AG04450 (cell line): Measurements from ENCODE around the gene ZFR. TPM values are rescaled to one million over a fixed set of nuclear protein-coding genes. Genes with fewer than 3 reads are reported as not detected.
"Not testable (repeated sequence)": the region's sequence is repeated elsewhere in the genome, so short reads cannot be mapped to it uniquely, and the experiment has no call there.

Experiments used
- CTCF ChIA-PET: fragments of 300-600, 350-600 bp; formaldehyde crosslinking; extraction: SDS; loops from one replicate; lab custom pipeline; 2022; ENCODE audit warnings: antibody characterized with exemption, inconsistent platforms; lab: Charles Lee
- POLR2A ChIA-PET: fragments of 350-600 bp; formaldehyde crosslinking; extraction: SDS; loops from one replicate; lab custom pipeline; 2021; ENCODE audit warnings: antibody characterized with exemption, inconsistent platforms; lab: Yijun Ruan, JAX
- DNase-seq: peaks from one replicate; pipeline ENCODE4 v3.0.0-alpha.2; 2011; ENCODE audit warnings: low read depth, low spot score
- H3K27ac ChIP-seq: one replicate; pipeline ENCODE4 v1.5.1; 2012; ENCODE audit warnings: low read depth, low read length, control low read depth
- H3K27me3 ChIP-seq: one replicate; pipeline ENCODE4 v1.6.0; 2012; ENCODE audit warnings: low read length; ENCODE audit not compliant: control insufficient read depth, insufficient read depth
- H3K4me3 ChIP-seq: 2 replicates; pipeline ENCODE4 v1.5.1; 2011; ENCODE audit warnings: mild to moderate bottlenecking, low read depth, low read length, control low read depth
- H3K9me3 ChIP-seq: 2 replicates; pipeline ENCODE4 v1.5.1; 2012; ENCODE audit warnings: low read length; ENCODE audit not compliant: control insufficient read depth, insufficient read depth
- polyA plus RNA-seq: library from polyadenylated mRNA; depleted of rRNA; stranded (reverse); fragments of >200 nt; gene quantifications from 2 replicates; pipeline ENCODE4 v1.2.3, GENCODE V29; 2011
- TF ChIP-seq, protein P1 (sequence below): IDR thresholded peaks from 2 replicates; pipeline ENCODE4 v1.5.1; 2011; ENCODE audit warnings: low read depth, low read length, control low read depth, inconsistent platforms

The ZFR gene
- polyA plus RNA-seq, 1 experiment, result 72.9 TPM

DNA sequence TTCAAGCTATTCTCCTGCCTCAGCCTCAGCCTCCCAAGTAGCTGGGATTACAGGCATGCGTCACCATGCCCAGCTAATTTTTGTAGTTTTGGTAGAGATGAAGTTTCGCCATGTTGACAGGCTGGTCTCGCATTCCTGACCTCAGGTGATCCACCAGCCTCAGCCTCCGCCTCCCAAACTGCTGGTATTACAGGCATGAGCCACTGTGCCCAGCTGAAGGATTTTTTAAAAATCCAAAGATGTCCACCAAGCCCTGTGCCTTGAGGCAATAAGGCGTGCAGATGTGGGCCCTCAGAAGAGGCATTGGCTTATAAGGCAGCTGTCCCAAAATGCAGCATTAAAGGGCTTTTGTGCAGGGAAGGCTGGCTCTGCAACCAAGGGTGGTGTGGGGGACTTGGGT lies 10.3 kb upstream of the ZFR start:
- CTCF ChIA-PET, result interaction anchor here (0.7 kb wide), 1 partner anchor 235 kb away, joined by 3 read pairs; no protein-coding TSS in a partner anchor
- Histone ChIP-seq H3K4me3 (no peak overlapping the region), H3K27me3 (peaks cover 23% of the 10 kb centered on the region), H3K9me3 (peaks cover 6% of the 10 kb centered on the region; the same call in 1 of the 2 replicates), H3K27ac (no peak overlapping the region)
- no peak for DNase-seq
- TF ChIP-seq, protein P1, sequence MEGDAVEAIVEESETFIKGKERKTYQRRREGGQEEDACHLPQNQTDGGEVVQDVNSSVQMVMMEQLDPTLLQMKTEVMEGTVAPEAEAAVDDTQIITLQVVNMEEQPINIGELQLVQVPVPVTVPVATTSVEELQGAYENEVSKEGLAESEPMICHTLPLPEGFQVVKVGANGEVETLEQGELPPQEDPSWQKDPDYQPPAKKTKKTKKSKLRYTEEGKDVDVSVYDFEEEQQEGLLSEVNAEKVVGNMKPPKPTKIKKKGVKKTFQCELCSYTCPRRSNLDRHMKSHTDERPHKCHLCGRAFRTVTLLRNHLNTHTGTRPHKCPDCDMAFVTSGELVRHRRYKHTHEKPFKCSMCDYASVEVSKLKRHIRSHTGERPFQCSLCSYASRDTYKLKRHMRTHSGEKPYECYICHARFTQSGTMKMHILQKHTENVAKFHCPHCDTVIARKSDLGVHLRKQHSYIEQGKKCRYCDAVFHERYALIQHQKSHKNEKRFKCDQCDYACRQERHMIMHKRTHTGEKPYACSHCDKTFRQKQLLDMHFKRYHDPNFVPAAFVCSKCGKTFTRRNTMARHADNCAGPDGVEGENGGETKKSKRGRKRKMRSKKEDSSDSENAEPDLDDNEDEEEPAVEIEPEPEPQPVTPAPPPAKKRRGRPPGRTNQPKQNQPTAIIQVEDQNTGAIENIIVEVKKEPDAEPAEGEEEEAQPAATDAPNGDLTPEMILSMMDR, result no peak
- POLR2A ChIA-PET, result interaction anchor here (0.7 kb wide), 1 partner anchor 23 kb away, joined by 3 read pairs; no protein-coding TSS in a partner anchor

DNA sequence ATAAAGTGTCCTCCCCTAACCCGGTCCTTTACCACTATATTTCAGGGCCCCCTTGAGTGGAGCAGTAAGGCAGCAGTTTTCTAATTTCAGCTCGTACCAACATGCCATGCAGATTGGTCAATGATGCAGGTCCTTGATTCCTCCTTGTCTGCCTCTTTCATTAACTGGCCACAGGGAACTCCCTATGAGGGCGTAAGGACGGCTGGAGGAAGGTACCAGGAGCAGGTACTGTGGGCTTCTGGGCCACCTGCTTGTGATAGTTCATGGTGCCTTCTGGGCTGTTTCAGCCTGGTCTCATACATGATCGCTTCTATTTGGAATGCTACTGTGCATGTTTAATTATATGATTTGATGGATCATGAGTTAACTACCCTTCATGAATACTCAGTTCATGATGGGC lies 9.4 kb upstream of the ZFR start:
- CTCF ChIA-PET, result interaction anchor here (1.0 kb wide), 1 partner anchor 9 kb away, joined by 4 read pairs; no protein-coding TSS in a partner anchor
- Histone ChIP-seq H3K4me3 (no peak overlapping the region), H3K27ac (no peak overlapping the region), H3K27me3 (peaks cover 23% of the 10 kb centered on the region), H3K9me3 (peaks cover 5% of the 10 kb centered on the region; the same call in 1 of the 2 replicates)
- TF ChIP-seq, protein P1, result no peak
- DNase-seq, result no peak
- POLR2A ChIA-PET, result interaction anchor here (0.7 kb wide), 1 partner anchor 22 kb away, joined by 3 read pairs; no protein-coding TSS in a partner anchor

DNA sequence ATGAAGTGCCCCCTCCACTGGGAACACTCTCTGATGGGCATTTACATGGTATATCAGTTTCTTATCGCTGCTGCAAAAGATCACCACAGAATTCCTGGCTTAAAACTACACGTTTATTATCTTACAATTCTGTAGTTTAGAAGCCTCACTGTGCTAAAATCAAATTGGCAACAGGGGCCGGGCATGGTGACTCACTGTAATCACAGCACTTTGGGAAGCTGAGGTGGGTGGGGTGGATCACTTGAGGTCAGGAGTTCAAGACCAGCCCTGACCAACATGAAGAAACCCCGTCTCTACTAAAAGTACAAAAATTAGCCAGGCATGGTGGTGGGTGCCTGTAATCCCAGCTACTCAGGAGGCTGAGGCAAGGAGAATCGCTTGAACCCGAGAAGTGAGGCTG lies 7.8 kb upstream of the ZFR start:
- H3K9me3 ChIP-seq, POLR2A ChIA-PET, H3K27ac ChIP-seq, DNase-seq, CTCF ChIA-PET, H3K4me3 ChIP-seq: not testable (repeated sequence)
- peaks cover 14% of the 10 kb centered on the region for H3K27me3 ChIP-seq

DNA sequence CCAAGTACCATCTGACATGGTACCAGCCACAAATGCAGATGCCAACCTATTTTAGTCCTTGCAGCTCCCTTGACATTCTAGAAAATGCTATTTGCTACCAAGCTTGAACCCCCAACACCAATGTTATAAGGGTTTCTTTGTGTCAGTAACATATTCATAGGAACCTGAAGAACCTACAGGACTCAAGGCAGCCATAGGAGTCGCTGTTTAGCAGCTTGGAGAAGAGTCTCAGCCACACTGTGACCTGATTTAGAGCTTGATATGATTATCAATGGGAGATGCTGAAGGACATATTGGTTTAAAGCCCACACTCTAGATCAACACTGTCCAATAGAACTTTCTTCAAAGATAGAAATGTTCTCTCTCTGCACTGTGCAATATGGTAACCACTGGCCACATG lies 6.4 kb upstream of the ZFR start:
- TF ChIP-seq, protein P1, result peak; percentile 30
- ChIA-PET POLR2A (no interaction called here), CTCF (interaction anchor here (1.3 kb wide), 1 partner anchor 38 kb away, joined by 4 read pairs; no protein-coding TSS in a partner anchor)
- no peak for DNase-seq
- Histone ChIP-seq H3K27me3 (peaks cover 13% of the 10 kb centered on the region), H3K4me3 (no peak overlapping the region), H3K9me3 (no peaks in the 10 kb centered on the region; the same call in 1 of the 2 replicates), H3K27ac (no peak overlapping the region)

DNA sequence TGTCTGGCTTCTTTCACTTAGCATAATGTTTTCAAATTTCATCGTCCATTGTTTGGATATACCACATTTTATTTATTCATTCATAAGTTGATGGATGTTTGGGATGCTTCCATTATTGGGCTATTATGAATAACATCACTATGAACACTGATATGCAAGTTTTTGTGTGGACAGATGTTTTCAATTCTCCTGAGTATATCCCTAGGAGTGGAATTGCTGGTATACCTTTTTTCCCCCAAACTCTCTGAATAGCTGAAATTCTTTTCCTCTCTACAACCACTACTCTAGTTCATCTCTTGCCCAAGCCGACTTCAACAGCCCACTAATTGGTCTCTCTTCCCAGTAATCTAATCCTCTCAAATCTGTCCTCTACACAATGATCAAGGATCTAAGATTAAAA lies 4.7 kb upstream of the ZFR start:
- H3K27ac ChIP-seq, result no peak overlapping the region
- POLR2A ChIA-PET, result interaction anchor here (0.5 kb wide), 1 partner anchor 56 kb away, joined by 3 read pairs; no protein-coding TSS in a partner anchor
- no peak overlapping the region for H3K4me3 ChIP-seq
- H3K27me3 ChIP-seq, result peaks cover 3% of the 10 kb centered on the region
- no peak for DNase-seq
- CTCF ChIA-PET, result interaction anchor here (1.7 kb wide), 1 partner anchor 141 kb away, joined by 5 read pairs; no protein-coding TSS in a partner anchor
- H3K9me3 ChIP-seq, result no peaks in the 10 kb centered on the region; the same call in 1 of the 2 replicates
- TF ChIP-seq, protein P1, result no peak
